GM15510 (cell line): ENCODE measurements around the gene MEIKIN.

Experiments
- POLR2A ChIP-seq: IDR thresholded peaks from 3 replicates; pipeline ENCODE4 v1.6.1; 2011; ENCODE audit warnings: borderline replicate concordance; ENCODE audit not compliant: insufficient read length; ENCODE audit errors: extremely low read depth

MEIKIN gene

GRCh38 chr5:131945551-131946168 is at the start of gene MEIKIN:
Gene MEIKIN, minus strand, starts transcription at chr5:131945663. Its CDS starts 158 bp downstream, at chr5:131945505.
- TF ChIP-seq POLR2A, result no peak

- no peak for TF ChIP-seq POLR2A
Observed at GRCh38 chr5:131994533-131995226, 49.2 kb upstream of the MEIKIN start.

GRCh38 chr5:131994090-131994489 is 48.6 kb upstream of the MEIKIN start:
- TF ChIP-seq POLR2A, result no peak

- TF ChIP-seq POLR2A, result no peak
Observed at GRCh38 chr5:131993676-131994075, 48.2 kb upstream of the MEIKIN start.

- no peak for TF ChIP-seq POLR2A
Observed at GRCh38 chr5:131992370-131992769, 46.9 kb upstream of the MEIKIN start.

GRCh38 chr5:131991593-131992324 is 46.3 kb upstream of the MEIKIN start:
- no peak for TF ChIP-seq POLR2A

- TF ChIP-seq POLR2A, result no peak
Observed at GRCh38 chr5:131990716-131991115, 45.3 kb upstream of the MEIKIN start.

- no peak for TF ChIP-seq POLR2A
Observed at GRCh38 chr5:131988601-131989000, 43.1 kb upstream of the MEIKIN start.

- no peak for TF ChIP-seq POLR2A
Observed at GRCh38 chr5:131987251-131987650, 41.8 kb upstream of the MEIKIN start.

GRCh38 chr5:131986161-131986912 is 40.9 kb upstream of the MEIKIN start:
- no peak for TF ChIP-seq POLR2A

- TF ChIP-seq POLR2A, result no peak
Observed at GRCh38 chr5:131984956-131985665, 39.6 kb upstream of the MEIKIN start.

- TF ChIP-seq POLR2A, result no peak
Observed at GRCh38 chr5:131983244-131983771, 37.8 kb upstream of the MEIKIN start.

GRCh38 chr5:131981516-131981915 is 36.1 kb upstream of the MEIKIN start:
- no peak for TF ChIP-seq POLR2A

- TF ChIP-seq POLR2A, result no peak
Observed at GRCh38 chr5:131980696-131981095, 35.2 kb upstream of the MEIKIN start.
